HepG2 (cell line): Measurements from ENCODE around the gene PANK1. TPM values are rescaled to one million over a fixed set of nuclear protein-coding genes. Genes with fewer than 3 reads are reported as not detected.

Experiments used
- ATAC-seq: fragments of 200-7000 bp; cut with Tn5 transposase; 3 replicates; pipeline ENCODE4 v1.9.1; 2020; ENCODE audit warnings: mild to moderate bottlenecking, moderate library complexity
- BruUV-seq: library from RNA; stranded (reverse); fragments of 400-500 nt; replicated peaks from 2 replicates; lab custom pipeline; 2021; lab: Mats Ljungman, UMichigan
- CTCF ChIA-PET: fragments of 300-600 bp; formaldehyde crosslinking; extraction: SDS; loops from one replicate; lab custom pipeline; 2021; ENCODE audit warnings: low total read pairs, inconsistent platforms, low intra/inter-chr PET ratio; lab: Yijun Ruan, JAX
- POLR2A ChIA-PET: fragments of 350-600 bp; sonication (Branson Sonifier 250); formaldehyde crosslinking; loops from one replicate; lab custom pipeline; 2020; ENCODE audit warnings: antibody characterized with exemption, inconsistent platforms; lab: Yijun Ruan, JAX
- DNase-seq: peaks from one replicate; pipeline ENCODE4 v3.0.0-alpha.2; 2015; ENCODE audit warnings: low spot score
- FAIRE-seq: peaks from 3 replicates; lab custom pipeline; 2011; peaks lifted over from hg19 to GRCh38; lab: Jason Lieb, UNC
- H2AFZ ChIP-seq: one replicate; pipeline ENCODE4 v1.6.1; 2011; ENCODE audit warnings: low read length, inconsistent platforms
- H3K27ac ChIP-seq: fragments of 300-600 bp; 3 replicates; pipeline ENCODE4 v1.8.0; 2011; ENCODE audit warnings: mixed run types, mild to moderate bottlenecking, mixed read lengths, low read length, inconsistent platforms; ENCODE audit not compliant: insufficient read depth; ENCODE audit errors: extremely low read length
- H3K27me3 ChIP-seq, 2 experiments: fragments of 200-600 bp in 1 of 2; 2 replicates in 1 of 2; 3 replicates in 1 of 2; pipeline versions ENCODE4 v1.6.0 to v1.8.0; 2011; ENCODE audit warnings: low read length in 2 of 2, mild to moderate bottlenecking in 2 of 2, moderate library complexity in 2 of 2, inconsistent platforms in 1 of 2; ENCODE audit not compliant: insufficient read depth in 2 of 2, control insufficient read depth in 1 of 2
- H3K36me3 ChIP-seq, 2 experiments: fragments of 200-600 bp in 1 of 2; replicated peaks in 1 of 2; 2 replicates in 1 of 2; 3 replicates in 1 of 2; pipeline versions ENCODE4 v1.5.1 to v1.8.0; 2011; ENCODE audit warnings: low read length in 2 of 2, inconsistent platforms in 1 of 2; ENCODE audit not compliant: insufficient read depth in 2 of 2, control insufficient read depth in 1 of 2
- H3K4me1 ChIP-seq: 2 replicates; pipeline ENCODE4 v1.5.1; 2012; ENCODE audit warnings: low read length, inconsistent platforms; ENCODE audit not compliant: insufficient read depth
- H3K4me2 ChIP-seq: 2 replicates; pipeline ENCODE4 v1.6.0; 2011; ENCODE audit warnings: low read depth, low read length, inconsistent platforms
- H3K4me3 ChIP-seq, 3 experiments: fragments of 200-600 bp in 1 of 3; sonication (generic), shearing (Covaris generic) in 1 of 3; replicated peaks in 1 of 3; 2 replicates each; pipeline ENCODE4 v1.5.1; 2011 to 2016; ENCODE audit warnings: low read length in 3 of 3, inconsistent platforms in 2 of 3, low read depth in 2 of 3, mild to moderate bottlenecking in 2 of 3, control low read depth in 1 of 3, mixed read lengths in 1 of 3; ENCODE audit not compliant: insufficient read depth in 1 of 3
- H3K79me2 ChIP-seq: one replicate; pipeline ENCODE4 v1.6.1; 2011; ENCODE audit warnings: low read length, inconsistent platforms; ENCODE audit not compliant: insufficient read depth
- H3K9ac ChIP-seq: 2 replicates; pipeline ENCODE4 v1.6.0; 2011; ENCODE audit warnings: mild to moderate bottlenecking, low read depth, low read length, inconsistent platforms; ENCODE audit not compliant: insufficient read depth
- H3K9me3 ChIP-seq: 2 replicates; pipeline ENCODE4 v1.5.1; 2012; ENCODE audit warnings: mild to moderate bottlenecking, low read length
- H4K20me1 ChIP-seq: 2 replicates; pipeline ENCODE4 v1.6.0; 2011; ENCODE audit warnings: inconsistent platforms, mild to moderate bottlenecking, low read length, moderate library complexity; ENCODE audit not compliant: insufficient read depth
- CBX5 ChIP-seq: sonication (generic); formaldehyde crosslinking; IDR thresholded peaks from 2 replicates; pipeline ENCODE4 v1.4.0; 2020; ENCODE audit warnings: missing genetic modification reagents, borderline replicate concordance
- CREBL2 ChIP-seq: sonication (generic); formaldehyde crosslinking; IDR thresholded peaks from 2 replicates; pipeline ENCODE4 v1.8.1; 2023; ENCODE audit warnings: missing genetic modification reagents, mild to moderate bottlenecking, borderline replicate concordance
- GABPB1 ChIP-seq: IDR thresholded peaks from 2 replicates; pipeline ENCODE4 v1.6.1; 2016; ENCODE audit warnings: mild to moderate bottlenecking, missing genetic modification reagents, moderate library complexity, missing compliant biosample characterization
- KDM4B ChIP-seq: sonication (generic); formaldehyde crosslinking; IDR thresholded peaks from 2 replicates; pipeline ENCODE4 v1.4.0; 2020; ENCODE audit warnings: missing genetic modification reagents
- MAF1 ChIP-seq: sonication (generic); formaldehyde crosslinking; IDR thresholded peaks from 2 replicates; pipeline ENCODE4 v1.5.0; 2020; ENCODE audit warnings: missing genetic modification reagents, borderline replicate concordance
- MEF2D ChIP-seq: sonication (generic); formaldehyde crosslinking; IDR thresholded peaks from 2 replicates; pipeline ENCODE4 v1.5.1; 2020; ENCODE audit warnings: mild to moderate bottlenecking, missing genetic modification reagents
- NFRKB ChIP-seq: fragments of 450-650 bp; IDR thresholded peaks from 2 replicates; pipeline ENCODE4 v1.6.1; 2017
- PAWR ChIP-seq: sonication (generic); formaldehyde crosslinking; IDR thresholded peaks from 2 replicates; pipeline ENCODE4 v1.4.0; 2020; ENCODE audit warnings: missing genetic modification reagents, mild to moderate bottlenecking, borderline replicate concordance
- PCBP2 ChIP-seq: fragments of 200-400 bp; formaldehyde crosslinking; optimal IDR thresholded peaks from 2 replicates; pipeline ENCODE3; 2018; ENCODE audit warnings: low read length, low read depth; ENCODE audit not compliant: poor library complexity, severe bottlenecking
- POLR2G ChIP-seq: fragments of 200-400 bp; formaldehyde crosslinking; IDR thresholded peaks from 2 replicates; pipeline ENCODE4 v1.6.1; 2018; ENCODE audit warnings: mild to moderate bottlenecking, low read depth, low read length, moderate library complexity
- ZFP36L1 ChIP-seq: sonication (generic); formaldehyde crosslinking; IDR thresholded peaks from 2 replicates; pipeline ENCODE4 v1.8.0; 2022; ENCODE audit warnings: mild to moderate bottlenecking, missing genetic modification reagents, moderate library complexity
- ZFP62 ChIP-seq: sonication (generic); formaldehyde crosslinking; IDR thresholded peaks from 2 replicates; pipeline ENCODE4 v1.4.0; 2020; ENCODE audit warnings: missing genetic modification reagents
- ZMYM3 ChIP-seq: sonication (generic); formaldehyde crosslinking; IDR thresholded peaks from 2 replicates; pipeline ENCODE4 v1.5.1; 2020; ENCODE audit warnings: mild to moderate bottlenecking, missing genetic modification reagents
- ZNF549 ChIP-seq: sonication (generic); formaldehyde crosslinking; IDR thresholded peaks from 2 replicates; pipeline ENCODE4 v1.5.0; 2020; ENCODE audit warnings: missing genetic modification reagents
- ZNF574 ChIP-seq: sonication (generic); formaldehyde crosslinking; IDR thresholded peaks from 2 replicates; pipeline ENCODE4 v1.4.0; 2020; ENCODE audit warnings: missing genetic modification reagents
- ZNF639 ChIP-seq: conservative IDR thresholded peaks from 2 replicates; pipeline ENCODE4 v1.6.1; 2018; ENCODE audit warnings: missing genetic modification reagents
- ZNF704 ChIP-seq: sonication (generic); formaldehyde crosslinking; IDR thresholded peaks from 2 replicates; pipeline ENCODE4 v1.8.1; 2023; ENCODE audit warnings: mild to moderate bottlenecking, inconsistent platforms, moderate library complexity, missing genetic modification reagents, borderline replicate concordance
- ZNF740 ChIP-seq: sonication (generic); formaldehyde crosslinking; IDR thresholded peaks from 2 replicates; pipeline ENCODE4 v1.4.0; 2020; ENCODE audit warnings: missing genetic modification reagents
- ZNF746 ChIP-seq: sonication (generic); formaldehyde crosslinking; IDR thresholded peaks from 2 replicates; pipeline ENCODE4 v1.8.0; 2022; ENCODE audit warnings: mild to moderate bottlenecking, missing genetic modification reagents
- ZNF816 ChIP-seq: sonication (generic); formaldehyde crosslinking; IDR thresholded peaks from 2 replicates; pipeline ENCODE4 v1.8.0; 2022; ENCODE audit warnings: missing genetic modification reagents, mild to moderate bottlenecking, borderline replicate concordance
- ZNF83 ChIP-seq: sonication (generic); formaldehyde crosslinking; IDR thresholded peaks from 2 replicates; pipeline ENCODE4 v1.4.0; 2020; ENCODE audit warnings: missing genetic modification reagents, mild to moderate bottlenecking, borderline replicate concordance
- WGBS: methylation state at CpG from one replicate; pipeline ENCODE4 v1.1.6; 2017; ENCODE audit warnings: low lambda C conversion rate; 5-methylcytosine and 5-hydroxymethylcytosine counted together
- in situ Hi-C: cut with HindIII; loops from 2 replicates; pipeline ENCODE4 v1.10.0; 2017; ENCODE audit warnings: low pct_unique_long_range_greater_than_20kb; ENCODE audit not compliant: extremely low pct_ligation_motif_present
- intact Hi-C: fragments of 100-400 bp; cut with micrococcal nuclease; formaldehyde crosslinking; loops from one replicate; pipeline ENCODE4 v1.10.0; 2022; ENCODE audit not compliant: unreplicated experiment
- polyA plus RNA-seq, 8 experiments: library from polyadenylated mRNA; depleted of rRNA in 3 of 8; stranded (reverse) in 7 of 8; unstranded in 1 of 8; fragments of >200 nt; fragmentation: Illumina TruSeq in 4 of 8; extraction: Trizol in 4 of 8; gene quantifications; 2 replicates each; pipeline versions ENCODE4 v1.2.1 to v1.2.3, GENCODE V29; 2011 to 2016; ENCODE audit warnings: low read depth in 4 of 8, missing spikeins in 1 of 8, mixed read lengths in 1 of 8; ENCODE audit not compliant: insufficient read depth in 1 of 8
- total RNA-seq, 5 experiments: library from RNA; depleted of rRNA; stranded (reverse); fragments of >200 nt; fragmentation: Illumina TruSeq; extraction: Trizol; gene quantifications; 2 replicates each; pipeline ENCODE4 v1.2.3, GENCODE V29; 2016; ENCODE audit warnings: low read depth in 1 of 5

PANK1 gene
- total and polyA plus RNA-seq, 2 of the 13 experiments (the other 11 are each of a cell fraction or from before 2014, with no cell fraction given): 18.2 to 33.3 TPM

- TF ChIP-seq KDM4B (CRISPR knock-in tag): no peak
- TF ChIP-seq MAF1 (CRISPR knock-in tag): no peak
- no peak for TF ChIP-seq ZMYM3
- no peak for TF ChIP-seq MEF2D (CRISPR knock-in tag)
- TF ChIP-seq ZNF816 (CRISPR knock-in tag): no peak
- TF ChIP-seq ZFP36L1: no peak
- no peak for TF ChIP-seq ZFP62
- TF ChIP-seq PCBP2: no peak
- no peak for TF ChIP-seq ZNF639 (CRISPR knock-in tag)
- no peak for TF ChIP-seq ZNF746 (CRISPR knock-in tag)
- no peak for TF ChIP-seq GABPB1 (CRISPR knock-in tag)
Measured at GRCh38 chr10:89600041-89600440, 45.0 kb downstream of the PANK1 start (continued).

- FAIRE-seq: no peak
- intact Hi-C loops (no loop called here), in situ Hi-C loops (no loop called here)
- Histone ChIP-seq H3K27me3 (no peaks in the 10 kb centered on the region), H3K79me2 (no peaks in the 10 kb centered on the region), H2AFZ (no peak overlapping the region), H4K20me1 (no peaks in the 10 kb centered on the region), H3K9me3 (no peaks in the 10 kb centered on the region), H3K27ac (no peak overlapping the region), H3K4me1 (peaks cover 15% of the 10 kb centered on the region), H3K36me3 (peaks cover 5 to 35% of the 10 kb centered on the region in 2 experiments), H3K4me2 (no peak overlapping the region), H3K4me3 (no peak overlapping the region), H3K9ac (no peak overlapping the region)
- ChIA-PET CTCF (no interaction called here), POLR2A (no interaction called here)
- WGBS: 98% methylated on average over 10 of the region's 10 CpGs
- ATAC-seq: no peak
- no peak for DNase-seq
- no TSS peak for BruUV-seq
- TF ChIP-seq ZNF574 (CRISPR knock-in tag) (no peak), CREBL2 (CRISPR knock-in tag) (no peak), ZNF704 (CRISPR knock-in tag) (no peak), ZNF549 (CRISPR knock-in tag) (no peak), PAWR (CRISPR knock-in tag) (no peak), ZNF83 (CRISPR knock-in tag) (no peak), NFRKB (no peak), ZNF740 (CRISPR knock-in tag) (no peak), CBX5 (CRISPR knock-in tag) (no peak), POLR2G (no peak)
Measured at GRCh38 chr10:89593043-89593442, 52.0 kb downstream of the PANK1 start.
